ENCODE results near the gene RALGAPA1. TPM values are rescaled to one million over a fixed set of nuclear protein-coding genes. Genes with fewer than 3 reads are reported as not detected.

The RALGAPA1 gene
- total and polyA plus RNA-seq, 2 experiments from 2014 or later: 19.2 to 41.6 TPM

DNA sequence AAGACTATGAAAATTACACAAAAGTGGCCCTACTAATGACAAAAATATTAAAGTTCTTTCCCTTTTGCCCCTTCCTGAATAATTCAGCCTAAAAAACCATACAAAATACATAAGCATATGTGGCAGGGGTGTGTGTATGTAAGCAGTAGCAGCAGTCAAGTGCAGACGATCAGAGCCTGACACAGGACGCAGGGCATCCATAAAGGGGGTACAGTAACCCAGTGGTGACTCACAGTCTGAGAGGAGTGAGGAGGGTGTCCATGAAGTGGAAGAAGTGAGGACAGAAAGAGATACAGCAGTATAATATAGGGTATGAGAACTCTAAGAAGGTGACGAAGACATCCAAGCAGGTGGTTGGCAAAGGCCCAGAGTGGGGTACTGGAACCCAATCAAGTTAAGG lies 56.7 kb downstream of the RALGAPA1 start:
- no peak for DNase-seq (ENCODE audit: low spot score)
- Histone ChIP-seq H3K27ac (no peak overlapping the region), H3K9me3 (ENCODE audit: low read depth) (no peaks in the 10 kb centered on the region), H3K27me3 (no peaks in the 10 kb centered on the region), H2AFZ (no peak overlapping the region), H3K9me2 (replicated peaks; ENCODE audit: insufficient read depth) (no peaks in the 10 kb centered on the region), H3K4me1 (ENCODE audit: insufficient read depth) (no peaks in the 10 kb centered on the region), H3K4me2 (no peak overlapping the region), H3K36me3 (replicated peaks; ENCODE audit: insufficient read depth, low read depth) (no peaks in the 10 kb centered on the region), H4K20me1 (ENCODE audit: insufficient read depth, poor library complexity, severe bottlenecking) (no peaks in the 10 kb centered on the region), H3K79me2 (no peaks in the 10 kb centered on the region), H3K4me3 (no peak overlapping the region)
- 91% methylated on average over 3 of the region's 3 CpGs for WGBS (ENCODE audit: low lambda C conversion rate, missing lambda C conversion rate)
- TF ChIP-seq EZH2phosphoT487 (IDR thresholded peaks at IDR 0.05; ENCODE audit: low read depth, severe bottlenecking, unreplicated experiment): no peak

DNA sequence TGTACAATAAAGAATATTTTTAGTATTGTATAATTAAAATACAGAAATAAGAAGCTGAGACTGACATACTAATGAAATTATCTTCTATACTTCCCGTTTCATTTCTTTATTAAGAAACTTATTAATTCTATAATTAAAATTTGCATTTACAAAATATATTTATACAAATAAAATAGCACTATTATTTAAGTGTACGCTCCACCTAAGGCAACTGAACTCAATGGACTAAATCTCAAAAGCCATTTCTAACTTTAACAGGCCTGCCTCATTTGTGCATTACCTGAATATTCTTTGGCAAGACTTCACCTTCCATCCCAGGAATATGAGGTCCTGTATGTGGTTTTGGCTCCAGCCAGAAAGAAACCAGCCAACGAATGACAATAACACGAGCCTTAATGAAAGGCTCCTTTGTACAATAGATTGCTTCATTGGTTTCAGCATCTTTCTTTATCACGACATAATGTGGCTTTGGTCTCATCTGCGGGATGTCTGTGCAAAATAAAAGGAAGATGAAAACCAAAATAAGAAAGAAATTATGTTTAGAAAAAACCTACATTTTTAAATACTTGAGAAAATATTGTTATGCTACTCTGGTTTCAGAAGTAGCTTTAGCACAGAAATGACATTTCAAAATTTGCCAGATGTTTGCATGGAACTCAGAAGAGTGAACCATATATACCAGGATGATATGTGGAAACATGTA lies 58.7 kb downstream of the RALGAPA1 start:
- Histone ChIP-seq H2AFZ (no peak overlapping the region), H3K27me3 (no peaks in the 10 kb centered on the region), H3K27ac (no peak overlapping the region), H3K9me2 (replicated peaks; ENCODE audit: insufficient read depth) (no peaks in the 10 kb centered on the region), H3K4me2 (no peak overlapping the region), H3K4me1 (ENCODE audit: insufficient read depth) (no peaks in the 10 kb centered on the region), H4K20me1 (ENCODE audit: insufficient read depth, poor library complexity, severe bottlenecking) (no peaks in the 10 kb centered on the region), H3K79me2 (no peaks in the 10 kb centered on the region), H3K9me3 (ENCODE audit: low read depth) (no peaks in the 10 kb centered on the region), H3K4me3 (no peak overlapping the region), H3K36me3 (replicated peaks; ENCODE audit: insufficient read depth, low read depth) (no peaks in the 10 kb centered on the region)
- 95% methylated on average over 6 of the region's 6 CpGs for WGBS (ENCODE audit: low lambda C conversion rate, missing lambda C conversion rate)
- no peak for TF ChIP-seq EZH2phosphoT487 (IDR thresholded peaks at IDR 0.05; ENCODE audit: low read depth, severe bottlenecking, unreplicated experiment)
- TF ChIP-seq, protein P1, sequence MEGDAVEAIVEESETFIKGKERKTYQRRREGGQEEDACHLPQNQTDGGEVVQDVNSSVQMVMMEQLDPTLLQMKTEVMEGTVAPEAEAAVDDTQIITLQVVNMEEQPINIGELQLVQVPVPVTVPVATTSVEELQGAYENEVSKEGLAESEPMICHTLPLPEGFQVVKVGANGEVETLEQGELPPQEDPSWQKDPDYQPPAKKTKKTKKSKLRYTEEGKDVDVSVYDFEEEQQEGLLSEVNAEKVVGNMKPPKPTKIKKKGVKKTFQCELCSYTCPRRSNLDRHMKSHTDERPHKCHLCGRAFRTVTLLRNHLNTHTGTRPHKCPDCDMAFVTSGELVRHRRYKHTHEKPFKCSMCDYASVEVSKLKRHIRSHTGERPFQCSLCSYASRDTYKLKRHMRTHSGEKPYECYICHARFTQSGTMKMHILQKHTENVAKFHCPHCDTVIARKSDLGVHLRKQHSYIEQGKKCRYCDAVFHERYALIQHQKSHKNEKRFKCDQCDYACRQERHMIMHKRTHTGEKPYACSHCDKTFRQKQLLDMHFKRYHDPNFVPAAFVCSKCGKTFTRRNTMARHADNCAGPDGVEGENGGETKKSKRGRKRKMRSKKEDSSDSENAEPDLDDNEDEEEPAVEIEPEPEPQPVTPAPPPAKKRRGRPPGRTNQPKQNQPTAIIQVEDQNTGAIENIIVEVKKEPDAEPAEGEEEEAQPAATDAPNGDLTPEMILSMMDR (IDR thresholded peaks at IDR 0.05; ENCODE audit: poor library complexity): no peak
- no peak for TF ChIP-seq EZH2 (IDR thresholded peaks at IDR 0.05; ENCODE audit: borderline replicate concordance)
- no peak for DNase-seq (ENCODE audit: low spot score)

DNA sequence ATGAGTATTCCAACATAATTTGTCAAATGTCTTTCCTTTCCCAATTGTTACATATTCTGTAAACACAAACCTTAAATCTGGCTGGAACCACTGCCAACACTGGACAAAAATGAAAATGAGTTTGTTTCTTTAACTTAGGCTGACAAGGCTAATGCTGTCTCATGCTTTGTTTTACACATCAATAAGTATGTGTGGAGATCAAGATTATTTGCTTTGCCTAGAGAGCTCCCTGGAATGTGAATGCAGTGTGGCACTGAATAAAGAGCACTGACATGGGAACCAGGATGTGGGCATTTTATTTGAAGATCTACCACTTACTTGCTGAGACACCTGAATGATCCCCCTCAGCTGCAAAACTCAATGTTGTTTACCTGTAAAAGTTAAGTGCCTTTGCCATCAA lies 61.7 kb downstream of the RALGAPA1 start:
- Histone ChIP-seq H3K36me3 (replicated peaks; ENCODE audit: insufficient read depth, low read depth) (no peaks in the 10 kb centered on the region), H3K9me2 (replicated peaks; ENCODE audit: insufficient read depth) (no peaks in the 10 kb centered on the region)
- no peak for DNase-seq (ENCODE audit: low spot score)

DNA sequence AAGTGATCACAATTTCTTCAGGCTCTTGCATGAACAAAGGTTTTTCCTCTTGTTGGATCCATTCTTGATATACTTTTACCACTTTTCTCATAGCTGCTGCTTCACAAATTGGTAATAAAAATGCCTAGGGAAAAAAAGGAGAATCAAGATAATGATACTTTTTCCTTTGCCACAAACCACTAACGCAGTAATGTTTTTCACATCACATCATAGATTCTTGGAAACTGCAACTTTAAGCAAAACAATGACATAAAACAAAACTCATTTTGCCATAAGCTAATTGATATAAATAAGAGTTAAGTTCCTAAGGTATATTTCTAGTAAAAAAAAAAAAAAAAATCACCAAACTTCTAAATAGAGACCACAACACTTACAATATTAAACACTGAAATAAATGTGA lies 66.7 kb downstream of the RALGAPA1 start:
- no peaks in the 10 kb centered on the region for H3K9me2 ChIP-seq (replicated peaks; ENCODE audit: insufficient read depth)
- 93% methylated on average over 1 of the region's 1 CpG for whole genome bisulfite sequencing (ENCODE audit: low lambda C conversion rate, missing lambda C conversion rate)
- H3K4me2 ChIP-seq: no peak overlapping the region
- H3K4me3 ChIP-seq: no peak overlapping the region
- no peaks in the 10 kb centered on the region for H3K9me3 ChIP-seq (ENCODE audit: low read depth)
- no peak overlapping the region for H3K27ac ChIP-seq
- H3K4me1 ChIP-seq (ENCODE audit: insufficient read depth): no peaks in the 10 kb centered on the region
- H3K27me3 ChIP-seq: no peaks in the 10 kb centered on the region
- no peak for DNase-seq (ENCODE audit: low spot score)
- H3K36me3 ChIP-seq (replicated peaks; ENCODE audit: insufficient read depth, low read depth): no peaks in the 10 kb centered on the region
- H2AFZ ChIP-seq: no peak overlapping the region
- TF ChIP-seq EZH2 (IDR thresholded peaks at IDR 0.05; ENCODE audit: borderline replicate concordance): no peak
- TF ChIP-seq, protein P1 (IDR thresholded peaks at IDR 0.05; ENCODE audit: poor library complexity): no peak
- TF ChIP-seq EZH2phosphoT487 (IDR thresholded peaks at IDR 0.05; ENCODE audit: low read depth, severe bottlenecking, unreplicated experiment): no peak
- H4K20me1 ChIP-seq (ENCODE audit: insufficient read depth, poor library complexity, severe bottlenecking): no peaks in the 10 kb centered on the region
- H3K79me2 ChIP-seq: no peaks in the 10 kb centered on the region

More for the DNA sequence above, 61.7 kb downstream of the RALGAPA1 start:
- no peak for TF ChIP-seq EZH2 (IDR thresholded peaks at IDR 0.05; ENCODE audit: borderline replicate concordance)
- no peak for TF ChIP-seq EZH2phosphoT487 (IDR thresholded peaks at IDR 0.05; ENCODE audit: low read depth, severe bottlenecking, unreplicated experiment)
- TF ChIP-seq, protein P1 (IDR thresholded peaks at IDR 0.05; ENCODE audit: poor library complexity): no peak
- no peak overlapping the region for H3K4me2 ChIP-seq
- H3K27ac ChIP-seq: no peak overlapping the region
- no peaks in the 10 kb centered on the region for H3K9me3 ChIP-seq (ENCODE audit: low read depth)
- H3K4me1 ChIP-seq (ENCODE audit: insufficient read depth): no peaks in the 10 kb centered on the region
- H3K27me3 ChIP-seq: no peaks in the 10 kb centered on the region
- no peak overlapping the region for H2AFZ ChIP-seq
- H4K20me1 ChIP-seq (ENCODE audit: insufficient read depth, poor library complexity, severe bottlenecking): no peaks in the 10 kb centered on the region
- H3K4me3 ChIP-seq: no peak overlapping the region
- H3K79me2 ChIP-seq: no peaks in the 10 kb centered on the region

All from hepatocyte (in vitro differentiated cells).